Measurements from ENCODE around the gene PPP3CA.

GRCh38 chr4:101307899-101308298 is 39.4 kb downstream of the PPP3CA start:
- TF ChIP-seq EZH2 (IDR thresholded peaks at IDR 0.05; ENCODE audit: low read length) = no peak
- TF ChIP-seq, protein P1, sequence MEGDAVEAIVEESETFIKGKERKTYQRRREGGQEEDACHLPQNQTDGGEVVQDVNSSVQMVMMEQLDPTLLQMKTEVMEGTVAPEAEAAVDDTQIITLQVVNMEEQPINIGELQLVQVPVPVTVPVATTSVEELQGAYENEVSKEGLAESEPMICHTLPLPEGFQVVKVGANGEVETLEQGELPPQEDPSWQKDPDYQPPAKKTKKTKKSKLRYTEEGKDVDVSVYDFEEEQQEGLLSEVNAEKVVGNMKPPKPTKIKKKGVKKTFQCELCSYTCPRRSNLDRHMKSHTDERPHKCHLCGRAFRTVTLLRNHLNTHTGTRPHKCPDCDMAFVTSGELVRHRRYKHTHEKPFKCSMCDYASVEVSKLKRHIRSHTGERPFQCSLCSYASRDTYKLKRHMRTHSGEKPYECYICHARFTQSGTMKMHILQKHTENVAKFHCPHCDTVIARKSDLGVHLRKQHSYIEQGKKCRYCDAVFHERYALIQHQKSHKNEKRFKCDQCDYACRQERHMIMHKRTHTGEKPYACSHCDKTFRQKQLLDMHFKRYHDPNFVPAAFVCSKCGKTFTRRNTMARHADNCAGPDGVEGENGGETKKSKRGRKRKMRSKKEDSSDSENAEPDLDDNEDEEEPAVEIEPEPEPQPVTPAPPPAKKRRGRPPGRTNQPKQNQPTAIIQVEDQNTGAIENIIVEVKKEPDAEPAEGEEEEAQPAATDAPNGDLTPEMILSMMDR (optimal IDR thresholded peaks at IDR 0.05 in 1 of 3, IDR thresholded peaks at IDR 0.05 in 1 of 3, conservative IDR thresholded peaks at IDR 0.05 in 1 of 3; ENCODE audit: extremely low read depth in 1 of 3, insufficient read depth in 2 of 3, low read length in 3 of 3) = no peak
